ENCODE measurements around the gene JTB. TPM values are rescaled to one million over a fixed set of nuclear protein-coding genes. Genes with fewer than 3 reads are reported as not detected.

The JTB gene
- total and polyA plus RNA-seq, 2 of the 4 experiments (the other 2 are of a cell fraction) = 123 to 138 TPM

DNA sequence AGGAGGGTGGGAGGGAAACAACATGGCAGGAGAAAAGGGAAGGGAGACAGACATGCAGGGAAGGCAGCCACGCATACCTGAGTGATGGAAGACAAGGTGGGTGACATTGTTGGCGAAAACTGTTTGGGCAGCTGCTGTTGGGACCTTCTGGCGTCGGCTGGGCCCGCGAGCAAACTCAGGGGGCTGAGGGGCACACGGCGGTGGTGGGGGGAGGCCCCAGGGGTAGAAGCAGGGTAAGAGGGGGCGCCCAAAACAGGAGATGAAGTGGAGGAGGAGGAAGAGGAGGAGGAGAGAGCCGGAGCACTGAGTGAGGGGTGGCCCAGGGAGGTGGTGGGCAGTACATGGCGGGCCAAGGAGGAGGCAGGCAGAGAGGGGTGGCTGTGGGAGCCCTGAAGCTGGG, 26.3 kb downstream of the JTB start:
- dilution Hi-C loops (cut with HindIII; ENCODE audit: low sequenced_read_pairs, unreplicated experiment) = no loop called here
- CTCF ChIA-PET = interaction anchor here (0.5 kb wide), 1 partner anchor 39 kb away, joined by 3 read pairs; the partner anchor contains the start of gene RPS27

More for the DNA sequence above, 26.3 kb downstream of the JTB start:
- H3K36me3 ChIP-seq (ENCODE audit: control insufficient read depth, insufficient read depth, low read length) = peaks cover 53% of the 10 kb centered on the region
- H2AFZ ChIP-seq (replicated peaks; ENCODE audit: low read length, poor library complexity) = no peak overlapping the region
- ATAC-seq (ENCODE audit: low read depth) (no peak), DNase-seq (no peak)
- peaks cover 6% of the 10 kb centered on the region; the same call in 1 of the 2 replicates for H3K9me1 ChIP-seq (ENCODE audit: insufficient read depth, low read length)
- no peak overlapping the region for H4K5ac ChIP-seq (ENCODE audit: low read depth, low read length)
- intact Hi-C loops (cut with micrococcal nuclease) = no loop called here
- H3K23ac ChIP-seq (ENCODE audit: low read depth, low read length) = no peak overlapping the region
- no peak overlapping the region for H2AK5ac ChIP-seq (ENCODE audit: low read depth, low read length)
- no peak for TF ChIP-seq FOS (IDR thresholded peaks at IDR 0.05; ENCODE audit: low read depth, low read length)
- no peak for TF ChIP-seq RCOR1 (IDR thresholded peaks at IDR 0.05; ENCODE audit: insufficient replicate concordance, low read length)
- no peak for TF ChIP-seq RFX5 (IDR thresholded peaks at IDR 0.05; ENCODE audit: low read depth, low read length)
- TF ChIP-seq, protein P1, sequence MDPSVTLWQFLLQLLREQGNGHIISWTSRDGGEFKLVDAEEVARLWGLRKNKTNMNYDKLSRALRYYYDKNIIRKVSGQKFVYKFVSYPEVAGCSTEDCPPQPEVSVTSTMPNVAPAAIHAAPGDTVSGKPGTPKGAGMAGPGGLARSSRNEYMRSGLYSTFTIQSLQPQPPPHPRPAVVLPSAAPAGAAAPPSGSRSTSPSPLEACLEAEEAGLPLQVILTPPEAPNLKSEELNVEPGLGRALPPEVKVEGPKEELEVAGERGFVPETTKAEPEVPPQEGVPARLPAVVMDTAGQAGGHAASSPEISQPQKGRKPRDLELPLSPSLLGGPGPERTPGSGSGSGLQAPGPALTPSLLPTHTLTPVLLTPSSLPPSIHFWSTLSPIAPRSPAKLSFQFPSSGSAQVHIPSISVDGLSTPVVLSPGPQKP (IDR thresholded peaks at IDR 0.05; ENCODE audit: borderline replicate concordance, low read depth, low read length) = no peak
- TF ChIP-seq, protein P2, sequence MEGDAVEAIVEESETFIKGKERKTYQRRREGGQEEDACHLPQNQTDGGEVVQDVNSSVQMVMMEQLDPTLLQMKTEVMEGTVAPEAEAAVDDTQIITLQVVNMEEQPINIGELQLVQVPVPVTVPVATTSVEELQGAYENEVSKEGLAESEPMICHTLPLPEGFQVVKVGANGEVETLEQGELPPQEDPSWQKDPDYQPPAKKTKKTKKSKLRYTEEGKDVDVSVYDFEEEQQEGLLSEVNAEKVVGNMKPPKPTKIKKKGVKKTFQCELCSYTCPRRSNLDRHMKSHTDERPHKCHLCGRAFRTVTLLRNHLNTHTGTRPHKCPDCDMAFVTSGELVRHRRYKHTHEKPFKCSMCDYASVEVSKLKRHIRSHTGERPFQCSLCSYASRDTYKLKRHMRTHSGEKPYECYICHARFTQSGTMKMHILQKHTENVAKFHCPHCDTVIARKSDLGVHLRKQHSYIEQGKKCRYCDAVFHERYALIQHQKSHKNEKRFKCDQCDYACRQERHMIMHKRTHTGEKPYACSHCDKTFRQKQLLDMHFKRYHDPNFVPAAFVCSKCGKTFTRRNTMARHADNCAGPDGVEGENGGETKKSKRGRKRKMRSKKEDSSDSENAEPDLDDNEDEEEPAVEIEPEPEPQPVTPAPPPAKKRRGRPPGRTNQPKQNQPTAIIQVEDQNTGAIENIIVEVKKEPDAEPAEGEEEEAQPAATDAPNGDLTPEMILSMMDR (conservative IDR thresholded peaks at IDR 0.05; ENCODE audit: low read depth, low read length) = no peak
- TF ChIP-seq SMC3 (IDR thresholded peaks at IDR 0.05; ENCODE audit: low read depth, low read length) = no peak
- TF ChIP-seq MAFK (IDR thresholded peaks at IDR 0.05; ENCODE audit: low read depth, low read length) = no peak
- TF ChIP-seq MAZ (IDR thresholded peaks at IDR 0.05; ENCODE audit: borderline replicate concordance, low read depth, low read length) = no peak
- no peak for TF ChIP-seq NFE2L2 (IDR thresholded peaks at IDR 0.05; ENCODE audit: low read depth, low read length)
- TF ChIP-seq RAD21 (IDR thresholded peaks at IDR 0.05; ENCODE audit: low read length) = no peak
- no peak overlapping the region for H2BK20ac ChIP-seq (ENCODE audit: low read depth, low read length)
- no peaks in the 10 kb centered on the region for H3K27me3 ChIP-seq (ENCODE audit: control insufficient read depth, insufficient read depth, low read length)
- H3K56ac ChIP-seq (ENCODE audit: extremely low read depth, insufficient read depth, low read length) = no peak overlapping the region
- no peak overlapping the region for H2BK15ac ChIP-seq (ENCODE audit: low read depth, low read length)
- H3K9ac ChIP-seq (ENCODE audit: low read depth, low read length) = no peak overlapping the region
- peaks cover 31% of the 10 kb centered on the region for H4K20me1 ChIP-seq (ENCODE audit: insufficient read depth, low read length)
- no TSS peak for BruUV-seq (replicated peaks)
- H3K4me2 ChIP-seq (ENCODE audit: low read depth, low read length) = no peak overlapping the region
- no peak overlapping the region for H3K18ac ChIP-seq (ENCODE audit: low read depth, low read length)
- H2BK120ac ChIP-seq (ENCODE audit: low read depth, low read length) = no peak overlapping the region
- no peak overlapping the region for H3K4me3 ChIP-seq (ENCODE audit: insufficient read depth, low read depth, low read length)
- POLR2A ChIA-PET (ENCODE audit: unreplicated experiment) = no interaction called here
- no peaks in the 10 kb centered on the region for H3K9me3 ChIP-seq (ENCODE audit: control insufficient read depth, insufficient read depth, low read length)
- H2BK5ac ChIP-seq (ENCODE audit: low read depth, low read length, poor library complexity, severe bottlenecking) = no peak overlapping the region
- H3K4ac ChIP-seq (ENCODE audit: low read depth, low read length) = no peak overlapping the region
- H4K91ac ChIP-seq (ENCODE audit: insufficient read depth, low read depth, low read length) = no peak overlapping the region
- no peak overlapping the region for H4K8ac ChIP-seq (ENCODE audit: low read depth in 2 of 2, low read length in 2 of 2)
- H3K4me1 ChIP-seq (ENCODE audit: control insufficient read depth, insufficient read depth, low read length) = peaks cover 5% of the 10 kb centered on the region
- in situ Hi-C loops (cut with MboI; ENCODE audit: low sequenced_read_pairs) = loop anchor here (25.0 kb wide), 1 partner anchor 414 kb away; the partner anchor contains the start of genes S100A3, S100A4, S100A5 and S100A6
- H2AK9ac ChIP-seq (replicated peaks; ENCODE audit: low read depth, low read length, poor library complexity) = no peak overlapping the region
- no peak overlapping the region for H3K27ac ChIP-seq (ENCODE audit: insufficient read depth, low read length)
- WGBS, 2 experiments (ENCODE audit: extremely low coverage in 2 of 2, insufficient read length in 1 of 2) = 100% methylated on average over 8 of the region's 11 CpGs; no CpG with 5 or more reads in 1 of the 2 experiments
- H3K14ac ChIP-seq (replicated peaks; ENCODE audit: low read depth, low read length) = no peak overlapping the region
- H3K79me1 ChIP-seq (ENCODE audit: low read depth in 1 of 2, low read length in 2 of 2) = peaks cover 24 to 53% of the 10 kb centered on the region in 2 experiments
